K562 (cell line): ENCODE measurements around the gene C1QTNF9B. TPM values are rescaled to one million over a fixed set of nuclear protein-coding genes. Genes with fewer than 3 reads are reported as not detected.

Experiments used
- BHLHE40 ChIP-seq: IDR thresholded peaks from 2 replicates; pipeline ENCODE4 v1.6.1; 2011; ENCODE audit warnings: low read length, improper control_type of control experiment
- CTBP1 ChIP-seq: fragments of 450-650 bp; IDR thresholded peaks from 2 replicates; pipeline ENCODE4 v1.6.1; 2016; ENCODE audit warnings: borderline replicate concordance
- DACH1 ChIP-seq: fragments of 450-650 bp; IDR thresholded peaks from 2 replicates; pipeline ENCODE4 v1.6.1; 2018; ENCODE audit not compliant: partially characterized antibody
- DLX4 ChIP-seq: fragments of 250-450 bp; sonication (Bioruptor Pico); IDR thresholded peaks from 2 replicates; pipeline ENCODE4 v1.6.1; 2021; ENCODE audit warnings: mild to moderate bottlenecking
- HMBOX1 ChIP-seq: sonication (generic); IDR thresholded peaks from 2 replicates; pipeline ENCODE4 v1.6.1; 2016
- HNRNPL ChIP-seq: fragments of 200-400 bp; formaldehyde crosslinking; IDR thresholded peaks from 2 replicates; pipeline ENCODE4 v1.6.1; 2017; ENCODE audit warnings: low read depth, mild to moderate bottlenecking, low read length
- KLF10 ChIP-seq: fragments of 250-450 bp; sonication (Bioruptor Pico); IDR thresholded peaks from 2 replicates; pipeline ENCODE4 v1.6.1; 2021; ENCODE audit warnings: matching md5 sums
- LEF1 ChIP-seq: fragments of 450-650 bp; IDR thresholded peaks from 2 replicates; pipeline ENCODE4 v1.6.1; 2016; ENCODE audit warnings: mild to moderate bottlenecking
- MBD1 ChIP-seq: fragments of 250-450 bp; sonication (Bioruptor Pico); IDR thresholded peaks from 2 replicates; pipeline ENCODE4 v1.8.0; 2022; ENCODE audit warnings: inconsistent platforms
- NELFE ChIP-seq: IDR thresholded peaks from 2 replicates; pipeline ENCODE4 v1.6.1; 2011; ENCODE audit warnings: mild to moderate bottlenecking; ENCODE audit not compliant: insufficient read depth, insufficient read length
- NR0B1 ChIP-seq: fragments of 450-650 bp; IDR thresholded peaks from one replicate; pipeline ENCODE4 v1.6.1; 2018; ENCODE audit warnings: mild to moderate bottlenecking, moderate library complexity; ENCODE audit not compliant: partially characterized antibody
- NR1H2 ChIP-seq: sonication (generic); formaldehyde crosslinking; IDR thresholded peaks from 2 replicates; pipeline ENCODE4 v1.4.0; 2020; ENCODE audit warnings: mild to moderate bottlenecking, missing genetic modification reagents
- SNRNP70 ChIP-seq: fragments of 200-400 bp; formaldehyde crosslinking; optimal IDR thresholded peaks from 2 replicates; pipeline ENCODE3; 2017; ENCODE audit warnings: low read depth, low read length
- SPI1 ChIP-seq: IDR thresholded peaks from 2 replicates; pipeline ENCODE4 v1.6.1; 2011; ENCODE audit warnings: low read depth, low read length, control low read depth, borderline replicate concordance
- SRF ChIP-seq, 2 experiments: fragments of 250-450, 450-650 bp in 1 of 2; sonication (Bioruptor Pico) in 1 of 2; sonication (generic) in 1 of 2; formaldehyde crosslinking; IDR thresholded peaks; 2 replicates each; pipeline versions ENCODE4 v1.5.0 to v1.5.1; 2020 to 2022; ENCODE audit warnings: mild to moderate bottlenecking in 1 of 2, missing genetic modification reagents in 1 of 2
- TAL1 ChIP-seq: fragments of 450-650 bp; IDR thresholded peaks from 2 replicates; pipeline ENCODE4 v1.6.1; 2016; ENCODE audit warnings: mild to moderate bottlenecking
- ZBTB34 ChIP-seq: fragments of 250-450 bp; sonication (Bioruptor Pico); IDR thresholded peaks from 2 replicates; pipeline ENCODE4 v1.8.0; 2021; ENCODE audit warnings: mild to moderate bottlenecking, moderate library complexity
- ZFX ChIP-seq: sonication (generic); formaldehyde crosslinking; IDR thresholded peaks from 2 replicates; pipeline ENCODE4 v1.8.0; 2022; ENCODE audit warnings: mild to moderate bottlenecking, missing genetic modification reagents, moderate library complexity
- ZZZ3 ChIP-seq: fragments of 450-650 bp; IDR thresholded peaks from 2 replicates; pipeline ENCODE4 v1.6.1; 2016; ENCODE audit warnings: antibody characterized with exemption, mild to moderate bottlenecking, moderate library complexity
- polyA plus RNA-seq, 8 experiments: library from polyadenylated mRNA; depleted of rRNA in 4 of 8; stranded (reverse) in 5 of 8; unstranded in 3 of 8; fragments of >200 nt; fragmentation: Nextera tagmentation in 2 of 8; fragmentation: Illumina TruSeq in 1 of 8; extraction: Ambion mirVana in 2 of 8; extraction: Trizol in 1 of 8; gene quantifications; 2 replicates each; pipeline versions ENCODE4 v1.2.1 to v1.2.3, GENCODE V29; 2011 to 2014; ENCODE audit warnings: inconsistent platforms in 1 of 8, missing spikeins in 1 of 8
- total RNA-seq, 7 experiments: library from RNA; depleted of rRNA in 6 of 7; stranded (reverse); fragments of >200 nt in 6 of 7; fragmentation: Illumina TruSeq in 2 of 7; extraction: Trizol in 2 of 7; gene quantifications; 2 replicates each; pipeline versions ENCODE4 v1.2.1 to v1.2.3, GENCODE V29; 2011 to 2021; ENCODE audit warnings: low replicate concordance in 1 of 7

Gene C1QTNF9B
- total and polyA plus RNA-seq, 9 of the 15 experiments (the other 6 are each of a cell fraction or from before 2014, with no cell fraction given): 0.14 to 0.94 (median 0.35) TPM; not detected in 3

- TF ChIP-seq HMBOX1 (peak; percentile 89), NR0B1 (no peak), BHLHE40 (peak; percentile 12; the same call in 1 of the 2 replicates), LEF1 (no peak), ZZZ3 (no peak), DACH1 (peak; percentile 51), TAL1 (peak; percentile 22; the same call in 1 of the 2 replicates), CTBP1 (peak; percentile 77; the same call in 1 of the 2 replicates), SNRNP70 (no peak), SPI1 (peak; percentile 33; the same call in 1 of the 2 replicates), HNRNPL (no peak), DLX4 (CRISPR knock-in tag) (no peak), SRF (CRISPR knock-in tag; IDR thresholded peaks at IDR 0.05) (no peak), ZFX (CRISPR knock-in tag) (peak; percentile 72), NR1H2 (CRISPR knock-in tag) (no peak), KLF10 (CRISPR knock-in tag) (no peak), NELFE (no peak), MBD1 (CRISPR knock-in tag) (no peak), ZBTB34 (CRISPR knock-in tag) (no peak)
Observed at GRCh38 chr13:23866420-23867026, 30.8 kb downstream of the C1QTNF9B start (continued).
